Karpas-422 (cell line): ENCODE measurements around the gene OR1L8. TPM values are rescaled to one million over a fixed set of nuclear protein-coding genes. Genes with fewer than 3 reads are reported as not detected.
"Not testable (repeated sequence)": the region's sequence is repeated elsewhere in the genome, so short reads cannot be mapped to it uniquely, and the experiment has no call there.

ENCODE experiments used
- DNase-seq: peaks from one replicate; pipeline ENCODE4 v3.0.0-alpha.2; 2015
- H2AFZ ChIP-seq: fragments of 200-600 bp; sonication (generic); 2 replicates; pipeline ENCODE4 v1.6.1; 2014; ENCODE audit warnings: antibody characterized with exemption, low read length, mixed read lengths
- H3K27ac ChIP-seq: fragments of 200-600 bp; sonication (generic); 2 replicates; pipeline ENCODE4 v1.5.1; 2014; ENCODE audit warnings: mild to moderate bottlenecking, low read length, moderate library complexity
- H3K27me3 ChIP-seq: fragments of 200-600 bp; sonication (generic); 2 replicates; pipeline ENCODE4 v1.6.1; 2014; ENCODE audit warnings: low read length, mixed read lengths
- H3K36me3 ChIP-seq: fragments of 200-600 bp; sonication (generic); 2 replicates; pipeline ENCODE4 v1.6.1; 2014; ENCODE audit warnings: low read length, mixed read lengths; ENCODE audit not compliant: insufficient read depth
- H3K4me1 ChIP-seq: fragments of 200-600 bp; sonication (generic); 2 replicates; pipeline ENCODE4 v1.6.1; 2014; ENCODE audit warnings: mild to moderate bottlenecking, low read length, mixed read lengths
- H3K4me2 ChIP-seq: fragments of 200-600 bp; sonication (generic); 2 replicates; pipeline ENCODE4 v1.6.1; 2014; ENCODE audit warnings: low read length, low read depth, mild to moderate bottlenecking; ENCODE audit not compliant: poor library complexity, severe bottlenecking
- H3K4me3 ChIP-seq: fragments of 200-600 bp; sonication (generic); 2 replicates; pipeline ENCODE4 v1.5.1; 2014; ENCODE audit warnings: mild to moderate bottlenecking, antibody characterized with exemption, low read length, mixed read lengths
- H3K79me2 ChIP-seq: fragments of 200-600 bp; sonication (generic); 2 replicates; pipeline ENCODE4 v1.6.1; 2014; ENCODE audit warnings: mild to moderate bottlenecking, low read length, mixed read lengths
- H3K9ac ChIP-seq: fragments of 200-600 bp; sonication (generic); 2 replicates; pipeline ENCODE4 v1.6.0; 2014; ENCODE audit warnings: low read length
- H3K9me2 ChIP-seq: fragments of 200-600 bp; sonication (generic), shearing (Covaris generic); replicated peaks from 2 replicates; pipeline ENCODE4 v1.6.0; 2014; ENCODE audit warnings: mild to moderate bottlenecking, low read length, moderate library complexity; ENCODE audit not compliant: insufficient read depth
- H3K9me3 ChIP-seq: fragments of 300-700, 200-600 bp; sonication (generic); 2 replicates; pipeline ENCODE4 v1.6.1; 2014; ENCODE audit warnings: low read length, mixed read lengths
- H4K20me1 ChIP-seq: fragments of 200-600 bp; sonication (generic); 2 replicates; pipeline ENCODE4 v1.6.1; 2014; ENCODE audit warnings: mild to moderate bottlenecking, antibody characterized with exemption, low read length, low read depth; ENCODE audit not compliant: insufficient read depth
- total RNA-seq: library from RNA; depleted of rRNA; stranded (reverse); fragments of >200 nt; shearing (Covaris generic); gene quantifications from 2 replicates; pipeline ENCODE4 v1.2.3, GENCODE V29; 2014; ENCODE audit warnings: low replicate concordance; rRNA removed

OR1L8 gene, protein sequence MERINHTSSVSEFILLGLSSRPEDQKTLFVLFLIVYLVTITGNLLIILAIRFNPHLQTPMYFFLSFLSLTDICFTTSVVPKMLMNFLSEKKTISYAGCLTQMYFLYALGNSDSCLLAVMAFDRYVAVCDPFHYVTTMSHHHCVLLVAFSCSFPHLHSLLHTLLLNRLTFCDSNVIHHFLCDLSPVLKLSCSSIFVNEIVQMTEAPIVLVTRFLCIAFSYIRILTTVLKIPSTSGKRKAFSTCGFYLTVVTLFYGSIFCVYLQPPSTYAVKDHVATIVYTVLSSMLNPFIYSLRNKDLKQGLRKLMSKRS
- 0.40 TPM in 1 of 2 replicates, not detected in the other for total RNA-seq

DNA sequence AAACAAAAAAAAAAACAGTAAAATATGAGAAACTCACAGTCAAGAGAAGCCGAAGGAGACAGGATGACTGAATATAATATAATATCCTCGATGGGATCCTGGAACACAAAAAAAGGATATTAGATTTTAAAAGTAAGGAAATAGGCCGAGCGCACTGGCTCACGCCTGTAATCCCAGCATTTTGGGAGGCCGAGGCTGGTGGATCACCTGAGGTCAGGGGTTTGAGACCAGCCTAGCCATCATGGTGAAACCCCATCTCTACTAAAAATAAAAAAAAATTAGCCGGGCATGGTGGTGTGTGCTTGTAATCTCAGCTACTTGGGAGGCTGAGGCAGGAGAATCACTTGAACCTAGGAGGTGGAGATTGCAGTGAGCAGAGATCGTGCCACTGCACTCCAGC lies at the start of gene OR1L8:
Gene OR1L8, minus strand, starts transcription at position 101 of the 400 bp plus-strand sequence. CDS start 14,907 bp downstream, outside the sequence.
- H3K4me1 ChIP-seq, H2AFZ ChIP-seq, DNase-seq, H3K4me2 ChIP-seq, H4K20me1 ChIP-seq, H3K9ac ChIP-seq, H3K27ac ChIP-seq, H3K9me3 ChIP-seq, H3K4me3 ChIP-seq, H3K9me2 ChIP-seq, H3K79me2 ChIP-seq, H3K36me3 ChIP-seq, H3K27me3 ChIP-seq: not testable (repeated sequence)

DNA sequence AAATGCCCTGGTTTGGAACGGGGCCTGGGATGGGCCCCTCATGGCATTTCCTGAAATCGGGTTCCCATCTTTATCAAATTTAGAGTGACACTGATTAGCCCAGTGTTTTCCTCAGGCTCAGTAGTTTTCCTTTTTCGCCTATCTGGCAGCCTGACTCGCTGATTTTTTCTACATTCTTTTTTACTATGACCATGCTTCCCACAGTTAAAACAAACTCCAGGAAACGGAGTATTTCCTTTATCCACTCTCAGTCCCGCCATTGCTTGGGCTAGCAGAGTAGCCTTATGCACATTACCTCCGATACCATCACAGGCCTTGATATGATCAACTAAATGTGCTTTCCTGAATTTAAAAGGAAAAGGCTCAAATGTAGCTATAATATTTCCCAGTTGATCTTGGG lies 36.8 kb upstream of the OR1L8 start:
- H3K4me3 ChIP-seq: no peak overlapping the region
- no peak overlapping the region for H3K4me2 ChIP-seq
- no peak overlapping the region for H3K9ac ChIP-seq
- H3K79me2 ChIP-seq: no peaks in the 10 kb centered on the region
- DNase-seq: no peak
- no peaks in the 10 kb centered on the region for H3K4me1 ChIP-seq
- H3K36me3 ChIP-seq: no peaks in the 10 kb centered on the region
- H3K9me3 ChIP-seq: no peaks in the 10 kb centered on the region
- H4K20me1 ChIP-seq: no peaks in the 10 kb centered on the region
- H3K27ac ChIP-seq: no peak overlapping the region
- no peak overlapping the region for H2AFZ ChIP-seq
- H3K27me3 ChIP-seq: no peaks in the 10 kb centered on the region
- H3K9me2 ChIP-seq: no peaks in the 10 kb centered on the region

DNA sequence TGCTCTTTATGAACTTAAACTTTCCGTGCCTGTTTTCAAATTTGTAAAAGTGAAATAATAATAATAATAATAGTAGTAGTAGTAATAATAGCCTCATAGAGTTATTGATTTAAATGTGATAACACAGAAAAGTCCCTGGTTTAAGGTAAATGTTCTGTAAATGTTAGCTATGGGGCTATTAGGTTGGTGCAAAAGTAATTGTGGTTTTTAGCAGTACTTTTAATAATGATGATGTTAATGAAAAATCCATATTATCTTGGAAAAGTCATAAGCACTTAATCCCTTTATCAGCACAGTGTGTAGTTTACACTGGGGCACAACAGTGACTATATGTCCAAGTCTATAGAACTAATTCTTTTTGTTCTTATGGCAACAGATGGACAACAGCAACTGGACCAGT lies 31.2 kb upstream of the OR1L8 start, which contains the start of gene OR1Q1:
Gene OR1Q1, plus strand, starts transcription at position 377 of the 400 bp plus-strand sequence. Its CDS starts 0 bp downstream, at position 377.
- Histone ChIP-seq H3K27me3 (no peaks in the 10 kb centered on the region), H3K9me2 (no peaks in the 10 kb centered on the region), H4K20me1 (no peaks in the 10 kb centered on the region), H3K79me2 (no peaks in the 10 kb centered on the region), H3K36me3 (no peaks in the 10 kb centered on the region), H2AFZ (no peak within 1 kb of the TSS), H3K4me3 (no peak within 1 kb of the TSS), H3K9ac (no peak within 1 kb of the TSS), H3K4me1 (no peaks in the 10 kb centered on the region), H3K4me2 (no peak within 1 kb of the TSS), H3K9me3 (no peaks in the 10 kb centered on the region), H3K27ac (no peak within 1 kb of the TSS)
- no peak for DNase-seq

DNA sequence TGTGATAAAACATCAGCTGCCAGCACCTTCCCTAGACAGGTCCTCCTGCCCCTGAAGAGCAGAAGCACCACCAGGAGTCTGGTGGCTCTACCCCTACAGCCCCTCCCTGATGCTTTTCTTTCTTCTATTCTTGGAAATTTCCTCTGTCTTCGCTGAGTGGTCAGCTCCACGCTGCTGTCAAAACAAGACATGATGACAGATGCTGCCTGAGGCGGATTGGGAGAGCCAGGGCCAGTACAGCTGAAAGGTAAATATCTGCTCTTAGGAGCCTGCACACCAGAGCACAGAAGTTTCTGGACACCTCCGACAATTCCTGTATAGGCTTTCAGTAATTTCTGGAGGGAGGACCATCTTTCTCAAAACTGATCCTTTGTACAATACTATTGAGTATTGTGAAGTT lies 26.6 kb upstream of the OR1L8 start:
- Histone ChIP-seq H3K27me3 (no peaks in the 10 kb centered on the region), H3K9ac (no peak overlapping the region), H3K4me1 (no peaks in the 10 kb centered on the region)

DNA sequence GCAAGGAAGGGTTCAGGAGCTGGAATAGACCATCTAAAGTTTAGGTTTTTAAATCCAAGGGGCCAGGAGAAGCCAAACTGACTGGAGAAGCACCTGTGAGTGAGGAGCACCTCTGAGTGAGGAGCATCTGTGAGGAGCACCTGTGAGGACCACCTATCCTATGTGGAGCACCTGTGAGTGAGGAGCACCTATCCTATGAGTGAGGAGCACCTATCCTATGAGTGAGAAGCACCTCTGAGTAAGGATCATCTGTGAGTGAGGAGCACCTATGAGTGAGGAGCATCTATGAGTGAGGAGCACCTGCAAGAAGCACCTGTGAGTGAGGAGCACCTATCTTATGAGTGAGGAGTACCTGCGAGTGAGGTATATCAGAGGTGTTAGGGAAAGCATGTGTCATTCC lies 23.4 kb upstream of the OR1L8 start:
- Histone ChIP-seq H3K9ac (no peak overlapping the region), H3K4me1 (no peaks in the 10 kb centered on the region), H3K9me2 (no peaks in the 10 kb centered on the region), H3K4me3 (no peak overlapping the region), H4K20me1 (no peaks in the 10 kb centered on the region), H3K79me2 (no peaks in the 10 kb centered on the region), H3K27ac (no peak overlapping the region), H2AFZ (no peak overlapping the region), H3K36me3 (no peaks in the 10 kb centered on the region), H3K27me3 (no peaks in the 10 kb centered on the region; the same call in 1 of the 2 replicates), H3K4me2 (no peak overlapping the region), H3K9me3 (no peaks in the 10 kb centered on the region)
- DNase-seq: no peak

More for the DNA sequence above, 26.6 kb upstream of the OR1L8 start:
- Histone ChIP-seq H3K27ac (no peak overlapping the region), H3K4me3 (no peak overlapping the region), H4K20me1 (no peaks in the 10 kb centered on the region), H3K9me2 (no peaks in the 10 kb centered on the region), H3K4me2 (no peak overlapping the region), H3K9me3 (no peaks in the 10 kb centered on the region), H2AFZ (no peak overlapping the region), H3K79me2 (no peaks in the 10 kb centered on the region), H3K36me3 (no peaks in the 10 kb centered on the region)
- no peak for DNase-seq

DNA sequence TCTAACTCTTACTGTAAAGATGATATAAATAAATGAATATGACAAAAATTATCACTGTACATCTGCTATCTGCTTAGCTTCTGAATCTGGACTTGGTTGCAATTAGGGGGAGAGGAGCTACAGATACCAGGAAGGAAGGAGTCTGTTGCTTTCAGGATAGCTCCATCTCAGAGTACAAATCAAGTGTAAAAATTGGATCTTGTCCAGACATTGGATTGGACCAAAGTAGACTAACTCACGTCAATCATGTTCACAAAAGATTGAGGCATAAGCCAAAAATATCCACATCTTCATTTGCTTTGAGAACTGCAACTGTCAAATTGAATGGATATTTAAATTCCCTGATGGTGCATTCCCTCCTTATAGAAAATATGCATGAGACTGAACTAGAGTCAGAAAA lies 22.5 kb upstream of the OR1L8 start:
- H3K79me2 ChIP-seq: no peaks in the 10 kb centered on the region
- DNase-seq: no peak
- H4K20me1 ChIP-seq: no peaks in the 10 kb centered on the region
- H3K4me2 ChIP-seq: no peak overlapping the region
- no peaks in the 10 kb centered on the region; the same call in 1 of the 2 replicates for H3K27me3 ChIP-seq
- no peak overlapping the region for H2AFZ ChIP-seq
- no peaks in the 10 kb centered on the region for H3K4me1 ChIP-seq
- no peaks in the 10 kb centered on the region for H3K9me3 ChIP-seq
- no peak overlapping the region for H3K4me3 ChIP-seq
- no peak overlapping the region for H3K27ac ChIP-seq
- no peaks in the 10 kb centered on the region for H3K9me2 ChIP-seq
- H3K36me3 ChIP-seq: no peaks in the 10 kb centered on the region
- no peak overlapping the region for H3K9ac ChIP-seq

DNA sequence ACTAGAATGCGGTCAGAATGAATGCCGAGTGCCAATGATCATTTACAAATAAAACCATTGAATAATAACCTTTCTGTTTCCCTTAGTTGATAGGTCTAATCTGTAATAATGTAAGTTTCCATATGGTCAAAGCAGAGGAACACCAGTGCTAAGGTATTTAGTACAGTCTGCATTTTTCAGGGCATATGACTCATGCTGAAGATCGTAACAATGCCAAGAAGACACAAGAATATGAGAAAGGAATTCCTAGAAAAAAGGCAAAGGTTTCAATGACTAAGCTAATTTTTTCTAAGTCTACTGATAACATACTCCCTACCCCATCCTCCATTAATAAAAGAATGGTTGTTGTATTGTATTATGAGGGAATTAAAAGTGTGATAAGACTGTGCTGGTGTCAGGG lies 2.8 kb downstream of the OR1L8 start:
- no peaks in the 10 kb centered on the region for H3K27me3 ChIP-seq
- DNase-seq: no peak
- no peaks in the 10 kb centered on the region for H3K36me3 ChIP-seq
- no peaks in the 10 kb centered on the region for H3K79me2 ChIP-seq
- H3K4me1 ChIP-seq: no peaks in the 10 kb centered on the region
- H3K27ac ChIP-seq: no peak overlapping the region
- no peaks in the 10 kb centered on the region for H4K20me1 ChIP-seq
- H3K4me2 ChIP-seq: no peak overlapping the region
- no peaks in the 10 kb centered on the region for H3K9me2 ChIP-seq
- H2AFZ ChIP-seq: no peak overlapping the region
- H3K4me3 ChIP-seq: no peak overlapping the region
- H3K9ac ChIP-seq: no peak overlapping the region
- H3K9me3 ChIP-seq: no peaks in the 10 kb centered on the region

DNA sequence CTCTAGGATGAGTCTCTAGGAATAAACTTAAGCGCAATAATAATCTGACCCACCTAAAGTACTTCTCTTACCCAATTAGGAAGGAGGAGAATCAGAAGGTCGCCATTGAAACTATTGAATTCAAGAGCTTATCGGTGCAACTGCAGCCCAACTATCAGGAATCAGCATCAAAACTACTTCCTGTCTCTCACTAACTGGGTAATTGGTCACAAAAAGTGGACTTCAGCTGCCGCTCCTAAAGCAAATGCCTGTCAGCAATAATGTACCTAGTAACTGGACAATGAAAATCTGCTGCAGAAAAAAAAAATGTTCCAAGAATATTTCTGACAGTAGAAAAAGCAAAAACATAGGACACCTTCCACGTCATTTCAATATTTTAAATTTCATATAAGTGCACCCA lies 3.3 kb downstream of the OR1L8 start:
- Histone ChIP-seq H3K27me3 (no peaks in the 10 kb centered on the region), H3K4me3 (no peak overlapping the region), H3K9me2 (no peaks in the 10 kb centered on the region), H3K36me3 (no peaks in the 10 kb centered on the region), H3K9me3 (no peaks in the 10 kb centered on the region), H4K20me1 (no peaks in the 10 kb centered on the region), H2AFZ (no peak overlapping the region), H3K9ac (no peak overlapping the region), H3K4me1 (no peaks in the 10 kb centered on the region), H3K4me2 (no peak overlapping the region), H3K27ac (no peak overlapping the region), H3K79me2 (no peaks in the 10 kb centered on the region)
- DNase-seq: no peak
